ENCODE measurements around the gene PPM1D. TPM values are rescaled to one million over a fixed set of nuclear protein-coding genes. Genes with fewer than 3 reads are reported as not detected.

Gene PPM1D
- polyA plus RNA-seq, 2 of the 4 experiments (the other 2 are of a cell fraction): 10.5 to 13.5 TPM

- no peak for TF ChIP-seq JUN (IDR thresholded peaks at IDR 0.05)
- no peak for TF ChIP-seq MYC (IDR thresholded peaks at IDR 0.05; ENCODE audit: borderline replicate concordance, low read length)
- TF ChIP-seq FOSB (CRISPR knock-in tag; IDR thresholded peaks at IDR 0.05): no peak
Observed at GRCh38 chr17:60618854-60619526, 19.0 kb downstream of the PPM1D start (continued).

DNA sequence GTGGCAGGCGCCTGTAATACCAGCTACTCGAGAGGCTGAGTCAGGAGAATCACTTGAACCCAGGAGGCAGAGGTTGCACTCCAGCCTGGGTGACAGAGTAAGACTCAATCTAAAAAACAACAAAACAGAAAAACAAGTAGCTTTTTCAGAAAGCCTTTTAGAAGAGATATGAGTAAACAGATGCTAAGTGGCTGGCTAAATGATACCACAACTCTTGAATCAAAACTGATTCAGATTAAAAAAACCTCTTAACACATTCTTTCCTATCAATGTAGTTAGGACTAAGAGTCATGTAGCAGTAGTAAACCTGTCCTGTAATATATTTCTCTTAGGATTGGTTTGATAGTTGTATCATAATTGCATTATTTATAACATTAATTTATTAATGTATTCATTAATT is 23.0 kb downstream of the PPM1D start:
- no peak for ATAC-seq
- no peak overlapping the region for H3K27ac ChIP-seq
- no peak for DNase-seq (ENCODE audit: low read depth in 1 of 2, low spot score in 1 of 2)
- peaks cover 21% of the 10 kb centered on the region for H3K4me1 ChIP-seq
- H3K4me2 ChIP-seq: no peak overlapping the region
- no peaks in the 10 kb centered on the region for H3K9me3 ChIP-seq
- ChIA-PET POLR2A (no interaction called here), CTCF (interaction anchor here (1.3 to 9.6 kb wide), 2 partner anchors 15 to 64 kb away, joined by 3 to 80 read pairs; no protein-coding TSS in a partner anchor)
- WGBS (ENCODE audit: missing lambda C conversion rate): 86% methylated on average over 2 of the region's 2 CpGs
- no peak overlapping the region for H3K4me3 ChIP-seq
- FAIRE-seq: no peak
- TF ChIP-seq RCOR1 (IDR thresholded peaks at IDR 0.05; ENCODE audit: low read depth, low read length): no peak
- TF ChIP-seq POLR2A (IDR thresholded peaks at IDR 0.05; ENCODE audit: low read length): no peak
- no peak for TF ChIP-seq JUNB (IDR thresholded peaks at IDR 0.05)
- TF ChIP-seq, protein P1, sequence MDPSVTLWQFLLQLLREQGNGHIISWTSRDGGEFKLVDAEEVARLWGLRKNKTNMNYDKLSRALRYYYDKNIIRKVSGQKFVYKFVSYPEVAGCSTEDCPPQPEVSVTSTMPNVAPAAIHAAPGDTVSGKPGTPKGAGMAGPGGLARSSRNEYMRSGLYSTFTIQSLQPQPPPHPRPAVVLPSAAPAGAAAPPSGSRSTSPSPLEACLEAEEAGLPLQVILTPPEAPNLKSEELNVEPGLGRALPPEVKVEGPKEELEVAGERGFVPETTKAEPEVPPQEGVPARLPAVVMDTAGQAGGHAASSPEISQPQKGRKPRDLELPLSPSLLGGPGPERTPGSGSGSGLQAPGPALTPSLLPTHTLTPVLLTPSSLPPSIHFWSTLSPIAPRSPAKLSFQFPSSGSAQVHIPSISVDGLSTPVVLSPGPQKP (IDR thresholded peaks at IDR 0.05; ENCODE audit: low read depth, low read length): no peak
- TF ChIP-seq, protein P2, sequence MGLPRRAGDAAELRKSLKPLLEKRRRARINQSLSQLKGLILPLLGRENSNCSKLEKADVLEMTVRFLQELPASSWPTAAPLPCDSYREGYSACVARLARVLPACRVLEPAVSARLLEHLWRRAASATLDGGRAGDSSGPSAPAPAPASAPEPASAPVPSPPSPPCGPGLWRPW (IDR thresholded peaks at IDR 0.05): no peak
- TF ChIP-seq CHD4 (IDR thresholded peaks at IDR 0.05; ENCODE audit: borderline replicate concordance): no peak
- TF ChIP-seq HMGXB4 (CRISPR knock-in tag; IDR thresholded peaks at IDR 0.05; ENCODE audit: borderline replicate concordance): no peak
- no peak for TF ChIP-seq NR3C1 (IDR thresholded peaks at IDR 0.05)
- no peak for TF ChIP-seq RNF2 (IDR thresholded peaks at IDR 0.05; ENCODE audit: borderline replicate concordance, low read depth)
- no peak for TF ChIP-seq PBX3 (IDR thresholded peaks at IDR 0.05)
- TF ChIP-seq HOXB13 (CRISPR knock-in tag; IDR thresholded peaks at IDR 0.05; ENCODE audit: low read depth): no peak
- TF ChIP-seq HOXB5 (CRISPR knock-in tag; IDR thresholded peaks at IDR 0.05): no peak
- no peak for TF ChIP-seq HEYL (CRISPR knock-in tag; IDR thresholded peaks at IDR 0.05)
- TF ChIP-seq ZFP36 (IDR thresholded peaks at IDR 0.05; ENCODE audit: borderline replicate concordance, partially characterized antibody): no peak
- no peak for TF ChIP-seq NPAS2 (CRISPR knock-in tag; IDR thresholded peaks at IDR 0.05; ENCODE audit: borderline replicate concordance)
- TF ChIP-seq BHLHE40 (IDR thresholded peaks at IDR 0.05; ENCODE audit: low read depth, low read length): no peak
- TF ChIP-seq FOSL2 (IDR thresholded peaks at IDR 0.05): no peak
- TF ChIP-seq FOSL2 (CRISPR knock-in tag; IDR thresholded peaks at IDR 0.05): no peak
- no peak for TF ChIP-seq MYC (IDR thresholded peaks at IDR 0.05; ENCODE audit: borderline replicate concordance, low read length)
- TF ChIP-seq EHF (CRISPR knock-in tag; IDR thresholded peaks at IDR 0.05): no peak

- POLR2A ChIA-PET: no interaction called here
- DNase-seq (ENCODE audit: low read depth in 1 of 2, low spot score in 1 of 2) (no peak), FAIRE-seq (no peak), ATAC-seq (no peak)
- Histone ChIP-seq H3K9me3 (no peaks in the 10 kb centered on the region), H3K27ac (no peak overlapping the region), H3K4me3 (no peak overlapping the region), H3K4me2 (no peak overlapping the region), H3K4me1 (peaks cover 20% of the 10 kb centered on the region)
- TF ChIP-seq NPAS2 (CRISPR knock-in tag; IDR thresholded peaks at IDR 0.05; ENCODE audit: borderline replicate concordance) (no peak), RCOR1 (IDR thresholded peaks at IDR 0.05; ENCODE audit: low read depth, low read length) (no peak), KDM1A (IDR thresholded peaks at IDR 0.05; ENCODE audit: low read depth) (no peak), CHD4 (IDR thresholded peaks at IDR 0.05; ENCODE audit: borderline replicate concordance) (no peak), JUN (IDR thresholded peaks at IDR 0.05) (no peak), KDM5A (IDR thresholded peaks at IDR 0.05) (no peak), E2F6 (IDR thresholded peaks at IDR 0.05; ENCODE audit: borderline replicate concordance, low read depth) (no peak), EHF (CRISPR knock-in tag; IDR thresholded peaks at IDR 0.05) (no peak), BHLHE40 (IDR thresholded peaks at IDR 0.05; ENCODE audit: low read depth, low read length) (no peak), CBX8 (IDR thresholded peaks at IDR 0.05) (no peak), POLR2A (IDR thresholded peaks at IDR 0.05; ENCODE audit: low read length) (no peak)
- TF ChIP-seq, protein P3, sequence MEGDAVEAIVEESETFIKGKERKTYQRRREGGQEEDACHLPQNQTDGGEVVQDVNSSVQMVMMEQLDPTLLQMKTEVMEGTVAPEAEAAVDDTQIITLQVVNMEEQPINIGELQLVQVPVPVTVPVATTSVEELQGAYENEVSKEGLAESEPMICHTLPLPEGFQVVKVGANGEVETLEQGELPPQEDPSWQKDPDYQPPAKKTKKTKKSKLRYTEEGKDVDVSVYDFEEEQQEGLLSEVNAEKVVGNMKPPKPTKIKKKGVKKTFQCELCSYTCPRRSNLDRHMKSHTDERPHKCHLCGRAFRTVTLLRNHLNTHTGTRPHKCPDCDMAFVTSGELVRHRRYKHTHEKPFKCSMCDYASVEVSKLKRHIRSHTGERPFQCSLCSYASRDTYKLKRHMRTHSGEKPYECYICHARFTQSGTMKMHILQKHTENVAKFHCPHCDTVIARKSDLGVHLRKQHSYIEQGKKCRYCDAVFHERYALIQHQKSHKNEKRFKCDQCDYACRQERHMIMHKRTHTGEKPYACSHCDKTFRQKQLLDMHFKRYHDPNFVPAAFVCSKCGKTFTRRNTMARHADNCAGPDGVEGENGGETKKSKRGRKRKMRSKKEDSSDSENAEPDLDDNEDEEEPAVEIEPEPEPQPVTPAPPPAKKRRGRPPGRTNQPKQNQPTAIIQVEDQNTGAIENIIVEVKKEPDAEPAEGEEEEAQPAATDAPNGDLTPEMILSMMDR (IDR thresholded peaks at IDR 0.05): no peak
- TF ChIP-seq, protein P2 (IDR thresholded peaks at IDR 0.05): no peak
- 91% methylated on average over 9 of the region's 9 CpGs for WGBS (ENCODE audit: missing lambda C conversion rate)
- CTCF ChIA-PET: interaction anchor here (1.3 to 9.6 kb wide), 2 partner anchors 14 to 65 kb away, joined by 3 to 80 read pairs; no protein-coding TSS in a partner anchor
Observed at GRCh38 chr17:60623415-60623814, 23.4 kb downstream of the PPM1D start.

Data from A549 (cell line).